ENCODE results near the gene CDH7.

GRCh38 chr18:65846107-65846506, 95.3 kb downstream of the CDH7 start:
- TF ChIP-seq CTCF (conservative IDR thresholded peaks at IDR 0.05; ENCODE audit: low read depth, low read length): no peak
- no peak for TF ChIP-seq EZH2phosphoT487 (IDR thresholded peaks at IDR 0.05; ENCODE audit: borderline replicate concordance, low read length)

Measured in PC-3 (cell line).